NCI-H69 (cell line): Measurements from ENCODE around the gene ZNHIT2.

ENCODE experiments used
- DNase-seq: peaks from one replicate; lab custom pipeline; 2025; lab: John Stamatoyannopoulos, UW

ZNHIT2 gene

GRCh38 chr11:65071907-65072630 is 45.4 kb downstream of the ZNHIT2 start:
- no peak for DNase-seq

GRCh38 chr11:65069217-65069616 is 48.3 kb downstream of the ZNHIT2 start:
- DNase-seq, result no peak

DNA sequence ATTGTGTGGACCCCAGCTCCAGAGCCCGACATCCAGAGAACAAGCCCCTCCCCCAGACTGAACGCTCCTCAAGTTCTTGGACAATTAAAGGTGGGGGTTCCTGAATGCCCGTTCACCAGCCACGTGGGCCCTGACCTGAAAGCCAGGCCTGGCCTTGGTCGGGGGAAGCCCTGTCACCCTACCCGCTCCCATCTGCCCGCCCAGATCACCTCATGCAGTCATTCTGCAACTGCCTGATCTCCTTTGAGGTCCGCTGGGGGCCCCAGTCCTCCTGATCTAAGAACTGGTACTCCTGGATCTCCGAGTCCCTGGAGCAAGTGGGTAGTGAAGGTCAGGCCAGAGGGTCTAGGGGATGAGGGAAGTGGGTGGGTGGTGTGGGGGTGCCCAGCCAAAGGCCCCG is 50.1 kb downstream of the ZNHIT2 start:
- no peak for DNase-seq

DNA sequence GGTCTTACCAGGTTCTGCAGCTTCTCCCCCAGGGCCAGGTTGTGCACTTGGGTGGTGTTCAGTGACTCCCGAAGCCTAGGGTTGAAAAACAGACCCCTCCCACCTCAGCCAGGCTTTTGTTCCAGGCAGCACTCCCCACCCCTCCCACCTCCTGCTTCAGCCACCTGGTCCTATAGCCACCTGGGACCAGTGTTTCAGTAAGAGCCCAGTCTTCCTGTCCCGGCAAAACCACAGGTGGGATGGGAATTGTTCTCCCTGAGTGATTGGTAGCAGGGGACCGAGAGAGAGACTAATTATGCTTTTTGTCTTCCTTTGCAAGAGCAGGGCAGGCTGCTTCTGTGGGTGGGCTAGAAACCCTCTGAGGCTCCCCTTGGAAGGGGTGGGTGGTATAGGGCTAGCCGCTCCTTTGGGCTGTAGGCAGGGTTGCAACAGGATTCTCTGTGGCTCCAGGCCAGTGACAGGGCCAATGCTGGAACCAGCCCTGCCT is 50.7 kb downstream of the ZNHIT2 start:
- DNase-seq, result peak; percentile 96
